ENCODE results near the gene DLEC1.

The DLEC1 gene

DNA sequence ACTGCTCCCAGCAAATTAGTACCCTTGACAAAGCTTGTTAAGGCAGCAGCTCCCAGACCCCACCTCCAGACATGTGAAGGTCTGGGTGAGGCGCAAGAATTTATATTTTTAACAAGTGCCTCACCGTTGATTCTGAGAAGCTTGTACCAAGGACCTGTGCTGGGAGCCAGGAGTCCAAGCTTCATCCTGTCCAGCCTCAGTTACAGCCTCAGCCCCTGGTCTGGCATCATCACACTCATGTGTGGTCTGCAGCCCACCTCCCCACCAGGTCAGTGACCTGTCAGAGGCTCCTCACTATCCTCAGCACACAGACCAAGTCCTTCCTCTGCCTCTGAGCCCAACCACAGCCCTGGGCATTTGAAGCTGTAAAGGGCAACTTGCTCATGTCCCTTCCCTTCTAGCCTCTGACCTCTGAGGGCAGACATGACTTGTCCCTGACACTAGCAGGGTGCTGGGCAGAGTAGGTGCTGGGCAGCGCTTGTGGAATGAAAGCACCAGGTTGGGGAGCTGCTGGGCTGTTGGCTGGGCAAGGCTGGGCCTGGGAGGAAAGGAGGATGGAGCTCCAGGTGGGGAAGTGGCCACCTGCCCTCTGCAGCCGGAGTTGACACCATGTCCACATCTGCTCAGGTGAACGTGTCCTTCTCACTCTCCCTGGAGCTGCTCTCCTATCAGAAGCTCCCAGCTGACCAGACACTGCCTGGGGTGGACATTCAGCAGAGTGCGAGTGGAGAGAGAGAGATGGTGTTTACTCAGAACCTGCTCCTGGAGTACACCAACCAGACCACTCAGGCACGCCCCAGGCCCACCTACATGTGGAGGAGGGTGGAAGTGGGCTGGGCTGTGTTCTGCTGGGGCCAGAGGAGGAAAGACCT is 81.0 kb downstream of the DLEC1 start:
- in situ Hi-C loops (cut with MboI; ENCODE audit: low sequenced_read_pairs): loop anchor here (10.0 kb wide), 1 partner anchor 365 kb away; no protein-coding TSS in a partner anchor

- in situ Hi-C loops (cut with MboI; ENCODE audit: low sequenced_read_pairs): loop anchor here (10.0 kb wide), 1 partner anchor 364 kb away; no protein-coding TSS in a partner anchor
Measured at GRCh38 chr3:38120693-38121450, 81.9 kb downstream of the DLEC1 start.

GRCh38 chr3:38121451-38121831 is 82.4 kb downstream of the DLEC1 start:
- in situ Hi-C loops (cut with MboI; ENCODE audit: low sequenced_read_pairs): loop anchor here (10.0 kb wide), 1 partner anchor 363 kb away; no protein-coding TSS in a partner anchor

DNA sequence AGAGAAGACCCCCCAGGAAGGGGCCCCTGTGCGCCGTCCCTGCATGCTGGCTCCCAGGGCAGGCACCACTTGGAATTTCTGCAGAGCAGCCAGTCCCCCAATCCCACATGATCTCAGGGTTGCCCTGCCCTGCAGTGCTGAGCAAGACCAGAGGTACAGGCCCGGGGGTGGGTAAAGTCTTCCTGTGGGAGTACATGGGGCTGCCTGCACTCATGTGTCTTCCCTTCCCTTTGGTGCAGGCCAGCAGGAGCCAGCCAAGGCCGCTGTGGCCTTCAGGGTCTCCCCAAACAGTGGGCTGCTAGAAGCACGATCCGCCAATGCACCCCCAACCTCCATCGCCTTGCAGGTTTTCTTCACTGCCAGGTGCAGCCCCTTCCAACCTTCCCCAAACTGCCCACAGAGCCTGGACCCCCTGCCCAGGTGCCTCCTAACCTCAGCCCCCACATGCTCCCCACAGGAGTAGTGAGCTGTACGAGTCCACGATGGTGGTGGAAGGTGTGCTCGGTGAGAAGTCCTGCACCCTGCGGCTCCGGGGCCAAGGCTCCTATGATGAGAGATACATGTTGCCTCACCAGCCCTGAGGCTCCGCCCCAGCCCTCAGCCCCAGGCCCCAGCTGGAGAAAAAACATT is 82.9 kb downstream of the DLEC1 start:
- in situ Hi-C loops (cut with MboI; ENCODE audit: low sequenced_read_pairs): loop anchor here (10.0 kb wide), 1 partner anchor 363 kb away; no protein-coding TSS in a partner anchor

- in situ Hi-C loops (cut with MboI; ENCODE audit: low sequenced_read_pairs): loop anchor here (10.0 kb wide), 1 partner anchor 362 kb away; no protein-coding TSS in a partner anchor
Measured at GRCh38 chr3:38122712-38123290, 83.8 kb downstream of the DLEC1 start.

DNA sequence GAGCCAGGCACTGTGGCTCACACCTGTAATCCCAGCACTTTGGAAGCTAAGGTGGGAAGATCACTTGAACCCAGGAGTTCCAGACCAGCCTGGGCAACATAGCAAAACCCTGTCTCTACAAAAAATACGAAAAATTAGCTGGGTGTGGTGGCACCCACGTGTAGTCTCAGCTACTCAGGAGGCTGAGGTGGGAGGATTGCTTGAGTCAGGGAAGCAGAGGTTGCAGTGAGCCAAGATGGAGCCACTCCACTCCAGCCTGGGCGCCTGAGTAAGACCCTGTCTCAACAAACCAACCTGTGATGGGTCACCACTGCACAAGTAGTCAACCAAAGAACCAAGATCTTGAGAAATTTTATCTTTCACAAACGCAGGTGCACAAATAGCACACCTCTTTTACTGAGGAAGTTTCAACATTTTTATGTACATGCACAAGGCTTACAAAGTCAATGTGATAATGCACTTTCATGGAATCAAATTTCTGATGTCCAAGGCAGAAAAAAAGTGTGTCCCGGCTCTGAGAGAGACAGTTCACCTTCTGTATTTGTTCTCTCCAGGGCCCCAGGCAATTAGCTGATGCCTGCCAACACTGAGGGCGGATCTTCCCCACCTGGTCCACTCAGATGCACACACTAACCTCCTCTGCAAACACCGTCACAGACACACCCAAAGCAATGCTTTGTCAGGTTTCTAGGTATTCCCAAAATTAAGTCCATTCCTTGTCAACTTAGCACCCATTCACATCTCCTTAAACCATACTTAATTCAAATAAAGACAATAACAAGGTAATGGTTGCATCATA is 85.5 kb downstream of the DLEC1 start:
- in situ Hi-C loops (cut with MboI; ENCODE audit: low sequenced_read_pairs): loop anchor here (10.0 kb wide), 1 partner anchor 360 kb away; no protein-coding TSS in a partner anchor

DNA sequence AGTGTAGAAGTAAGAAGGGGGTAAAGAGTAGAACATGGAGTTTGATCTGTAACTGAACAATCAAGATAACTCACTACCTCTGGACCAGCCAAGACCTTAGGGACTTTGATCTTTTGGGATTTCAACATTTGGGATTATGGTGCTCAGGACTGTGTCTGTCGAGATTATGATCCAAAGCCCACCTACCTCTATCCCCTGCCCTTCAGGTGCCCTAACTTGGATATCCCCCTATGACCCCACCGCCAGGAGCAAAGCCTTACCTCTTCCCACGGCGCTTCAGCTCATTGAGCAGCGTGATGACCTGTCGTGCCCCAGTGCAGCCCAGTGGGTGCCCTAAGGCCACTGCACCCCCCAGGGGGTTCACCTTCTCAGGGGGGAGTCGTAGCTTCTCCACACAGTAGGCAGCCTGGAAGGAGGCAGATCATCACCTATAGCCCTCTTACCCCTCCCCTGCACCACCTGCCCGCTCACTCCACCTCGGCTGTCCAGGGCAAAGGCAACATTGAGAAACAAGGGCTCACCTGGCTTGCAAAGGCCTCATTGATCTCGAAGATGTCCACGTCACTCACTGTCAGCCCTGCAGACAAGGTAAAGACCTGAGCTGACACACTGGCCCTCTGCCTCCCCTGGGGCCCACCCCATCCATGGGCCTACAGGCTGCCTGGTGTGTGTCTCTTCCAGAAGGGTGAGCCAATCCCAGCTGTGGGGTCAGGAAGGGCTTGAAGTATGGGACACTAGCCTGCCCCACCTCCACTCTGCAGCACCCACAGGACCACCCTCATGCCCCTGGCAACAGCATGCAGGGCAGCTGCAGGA is 86.5 kb downstream of the DLEC1 start:
- in situ Hi-C loops (cut with MboI; ENCODE audit: low sequenced_read_pairs): loop anchor here (10.0 kb wide), 1 partner anchor 359 kb away; no protein-coding TSS in a partner anchor

GRCh38 chr3:38126121-38126892 is 87.3 kb downstream of the DLEC1 start:
- in situ Hi-C loops (cut with MboI; ENCODE audit: low sequenced_read_pairs): loop anchor here (10.0 kb wide), 1 partner anchor 358 kb away; no protein-coding TSS in a partner anchor

GRCh38 chr3:38127611-38128302 is 88.7 kb downstream of the DLEC1 start:
- in situ Hi-C loops (cut with MboI; ENCODE audit: low sequenced_read_pairs): loop anchor here (10.0 kb wide), 1 partner anchor 357 kb away; no protein-coding TSS in a partner anchor

GRCh38 chr3:38128303-38128655 is 89.3 kb downstream of the DLEC1 start:
- in situ Hi-C loops (cut with MboI; ENCODE audit: low sequenced_read_pairs): loop anchor here (10.0 kb wide), 1 partner anchor 357 kb away; no protein-coding TSS in a partner anchor

GRCh38 chr3:38129058-38129457 is 90.0 kb downstream of the DLEC1 start:
- in situ Hi-C loops (cut with MboI; ENCODE audit: low sequenced_read_pairs): loop anchor here (10.0 kb wide), 1 partner anchor 356 kb away; no protein-coding TSS in a partner anchor

GRCh38 chr3:38130631-38131065 is 91.6 kb downstream of the DLEC1 start:
- in situ Hi-C loops (cut with MboI; ENCODE audit: low sequenced_read_pairs): no loop called here

- in situ Hi-C loops (cut with MboI; ENCODE audit: low sequenced_read_pairs): no loop called here
Measured at GRCh38 chr3:38131621-38132369, 92.8 kb downstream of the DLEC1 start.

GRCh38 chr3:38133209-38133556 is 94.2 kb downstream of the DLEC1 start:
- in situ Hi-C loops (cut with MboI; ENCODE audit: low sequenced_read_pairs): no loop called here

GRCh38 chr3:38133557-38134405 is 94.8 kb downstream of the DLEC1 start:
- in situ Hi-C loops (cut with MboI; ENCODE audit: low sequenced_read_pairs): no loop called here

All from HL-60/S4 (cell line).